Astrocyte of the spinal cord (primary cell): Measurements from ENCODE around the gene CNIH1.

Experiments used
- DNase-seq: peaks from one replicate; pipeline ENCODE4 v3.0.0; 2011; ENCODE audit warnings: low read depth, low spot score
- H3K4me3 ChIP-seq: 2 replicates; pipeline ENCODE4 v1.5.1; 2011; ENCODE audit warnings: low read depth, mild to moderate bottlenecking, low read length, moderate library complexity
- CTCF ChIP-seq: IDR thresholded peaks from 2 replicates; pipeline ENCODE4 v1.5.1; 2012; ENCODE audit warnings: low read depth, mild to moderate bottlenecking, low read length, inconsistent platforms
- in situ Hi-C: cut with HindIII; loops from 2 replicates; pipeline ENCODE4 v1.10.0; 2017; ENCODE audit warnings: low sequenced_read_pairs

The CNIH1 gene

GRCh38 chr14:54440873-54441868 is at the start of gene CNIH1:
CNIH1 (minus strand) TSS chr14:54441374; CDS start chr14:54441327, 47 bp downstream.
- peak; percentile 88 for TF ChIP-seq CTCF

DNA sequence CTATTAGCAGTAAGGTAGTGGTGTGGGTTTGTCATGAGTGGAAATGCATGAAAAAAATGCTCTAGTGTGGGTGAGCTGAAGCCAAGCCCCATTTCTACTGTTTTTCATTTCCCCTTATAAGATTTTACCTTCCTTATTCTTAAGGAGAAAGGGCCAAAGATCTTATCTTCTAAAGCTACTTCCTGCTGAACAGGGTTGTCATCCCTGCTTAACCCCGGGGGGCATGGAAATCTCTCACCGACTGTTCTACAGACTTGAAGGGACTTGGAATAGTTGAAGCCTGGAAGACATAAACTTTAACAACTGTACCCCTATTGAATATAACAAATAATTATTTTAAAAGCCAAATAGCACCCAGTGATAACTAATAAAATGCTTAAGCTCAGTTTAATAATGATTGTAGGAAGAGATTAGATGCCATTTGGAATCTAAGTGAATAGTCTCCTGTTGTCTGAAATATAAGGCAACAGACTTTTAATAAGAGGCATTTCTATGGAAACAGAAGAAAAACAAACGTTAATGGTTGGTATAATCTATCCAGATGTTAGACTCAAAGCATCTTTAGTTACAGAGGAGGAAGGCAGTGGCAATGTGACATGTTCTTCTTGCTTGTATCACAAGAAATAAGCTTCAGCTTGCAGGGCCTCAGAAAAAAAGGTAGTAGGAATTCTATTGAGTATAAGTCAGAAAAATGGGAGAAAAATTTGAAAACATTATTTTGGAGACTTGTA is 49.4 kb upstream of the CNIH1 start:
- no peak for TF ChIP-seq CTCF
- in situ Hi-C loops, result no loop called here
- no peak overlapping the region for H3K4me3 ChIP-seq
- no peak for DNase-seq

More at GRCh38 chr14:54440873-54441868, at the start of gene CNIH1:
- in situ Hi-C loops, result no loop called here
- DNase-seq, result peak; percentile 94
- H3K4me3 ChIP-seq, result peak within 1 kb of the TSS; percentile 64

DNA sequence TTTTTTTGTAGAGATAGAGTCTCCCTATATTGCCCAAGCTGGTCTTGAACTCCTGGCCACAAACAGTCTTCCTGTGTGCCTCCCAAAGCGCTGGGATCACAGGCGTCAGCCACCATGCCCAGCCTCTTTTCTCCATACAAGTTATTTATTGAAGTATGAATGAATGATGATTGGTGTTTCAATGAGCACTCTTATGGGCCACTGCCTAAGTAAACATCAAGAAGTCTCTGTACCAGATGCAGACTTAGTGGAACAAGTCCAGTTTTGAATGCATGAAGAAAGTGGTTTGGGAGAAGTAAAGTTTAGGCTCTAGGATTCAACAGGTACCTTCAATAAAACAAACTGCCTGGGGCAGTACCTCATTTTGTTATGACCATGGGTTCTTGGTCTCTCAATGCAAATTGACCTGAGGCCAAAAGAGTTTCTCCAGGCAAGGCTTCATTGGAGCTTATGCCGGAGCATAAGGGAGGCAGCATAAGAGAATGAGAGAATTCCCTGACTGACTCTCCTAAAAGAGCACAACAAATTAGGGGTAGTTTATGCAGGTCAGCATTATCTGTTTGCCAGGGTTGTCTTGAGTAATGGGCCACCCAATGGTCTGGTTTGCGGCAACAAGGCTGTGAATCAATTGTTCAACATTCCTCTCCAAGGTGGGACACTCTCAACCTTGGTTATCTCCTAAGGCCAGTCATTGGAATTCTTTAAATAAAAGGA is 48.7 kb upstream of the CNIH1 start:
- no peak overlapping the region for H3K4me3 ChIP-seq
- DNase-seq, result no peak
- in situ Hi-C loops, result no loop called here
- TF ChIP-seq CTCF, result no peak

- in situ Hi-C loops, result no loop called here
- TF ChIP-seq CTCF, result no peak
- DNase-seq, result no peak
- H3K4me3 ChIP-seq, result peak overlapping the region; percentile 74
Observed at GRCh38 chr14:54489318-54489683, 48.1 kb upstream of the CNIH1 start.

GRCh38 chr14:54488646-54489317 is 47.6 kb upstream of the CNIH1 start, which contains the start of gene GMFB:
GMFB (minus strand) TSS chr14:54488980; CDS start chr14:54488927, 53 bp downstream.
- peak within 1 kb of the TSS; percentile 74 for H3K4me3 ChIP-seq
- DNase-seq, result peak; percentile 96
- in situ Hi-C loops, result no loop called here
- peak; percentile 54 for TF ChIP-seq CTCF

DNA sequence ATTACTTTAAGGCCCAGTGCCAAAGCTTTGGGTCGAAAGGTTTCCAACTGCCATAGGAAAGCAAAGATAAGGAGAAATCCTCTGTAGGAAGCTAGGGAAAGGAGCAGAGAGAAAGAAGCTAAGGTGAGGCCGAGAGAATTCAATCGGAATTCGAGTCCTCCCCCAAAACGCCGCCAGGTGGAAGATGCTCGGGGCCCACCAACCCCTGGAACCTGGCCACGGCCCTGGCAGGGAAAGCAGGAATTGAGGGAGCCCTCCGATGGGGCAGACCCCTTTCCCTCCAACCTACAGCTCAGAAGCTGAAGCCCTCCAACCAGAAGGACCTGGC is 47.1 kb upstream of the CNIH1 start:
- no peak for DNase-seq
- peak overlapping the region; percentile 74 for H3K4me3 ChIP-seq
- TF ChIP-seq CTCF, result peak; percentile 13
- in situ Hi-C loops, result no loop called here
